ENCODE measurements around the gene CATSPERB. TPM values are rescaled to one million over a fixed set of nuclear protein-coding genes. Genes with fewer than 3 reads are reported as not detected.
"Not testable (repeated sequence)": the region's sequence is repeated elsewhere in the genome, so short reads cannot be mapped to it uniquely, and the experiment has no call there.

The CATSPERB gene
- polyA plus RNA-seq, 1 experiment: not detected

- no peak for DNase-seq (ENCODE audit: low read depth)
- H3K4me3 ChIP-seq (ENCODE audit: low read depth, low read length): no peak overlapping the region
- no peak for TF ChIP-seq CTCF (IDR thresholded peaks at IDR 0.05; ENCODE audit: insufficient read depth, low read depth, low read length)
- CTCF ChIA-PET: no interaction called here
- H3K27me3 ChIP-seq (ENCODE audit: control insufficient read depth, insufficient read depth, low read length): no peaks in the 10 kb centered on the region
- H3K36me3 ChIP-seq (ENCODE audit: control insufficient read depth, insufficient read depth, low read length): no peaks in the 10 kb centered on the region
- POLR2A ChIA-PET: no interaction called here
These were observed 177.2 kb downstream of the CATSPERB start for GRCh38 chr14:91554535-91555332.

- ChIA-PET POLR2A (no interaction called here), CTCF (no interaction called here)
- H3K36me3 ChIP-seq (ENCODE audit: control insufficient read depth, insufficient read depth, low read length): no peaks in the 10 kb centered on the region
- TF ChIP-seq CTCF (IDR thresholded peaks at IDR 0.05; ENCODE audit: insufficient read depth, low read depth, low read length): no peak
- H3K4me3 ChIP-seq (ENCODE audit: low read depth, low read length): no peak overlapping the region
- H3K27me3 ChIP-seq (ENCODE audit: control insufficient read depth, insufficient read depth, low read length): no peaks in the 10 kb centered on the region
- no peak for DNase-seq (ENCODE audit: low read depth)
These were observed 183.8 kb downstream of the CATSPERB start for GRCh38 chr14:91548108-91548507.

GRCh38 chr14:91545946-91546716 is 185.8 kb downstream of the CATSPERB start:
- Histone ChIP-seq H3K4me3 (ENCODE audit: low read depth, low read length) (no peak overlapping the region), H3K27me3 (ENCODE audit: control insufficient read depth, insufficient read depth, low read length) (no peaks in the 10 kb centered on the region), H3K36me3 (ENCODE audit: control insufficient read depth, insufficient read depth, low read length) (no peaks in the 10 kb centered on the region)
- CTCF ChIA-PET: interaction anchor here (1.0 kb wide), 1 partner anchor 10 kb away, joined by 3 read pairs; no protein-coding TSS in a partner anchor
- POLR2A ChIA-PET: no interaction called here
- TF ChIP-seq CTCF (IDR thresholded peaks at IDR 0.05; ENCODE audit: insufficient read depth, low read depth, low read length): no peak
- no peak for DNase-seq (ENCODE audit: low read depth)

- ChIA-PET POLR2A (no interaction called here), CTCF (no interaction called here)
- no peak for DNase-seq (ENCODE audit: low read depth)
- no peaks in the 10 kb centered on the region for H3K27me3 ChIP-seq (ENCODE audit: control insufficient read depth, insufficient read depth, low read length)
- no peak overlapping the region for H3K4me3 ChIP-seq (ENCODE audit: low read depth, low read length)
- no peak for TF ChIP-seq CTCF (IDR thresholded peaks at IDR 0.05; ENCODE audit: insufficient read depth, low read depth, low read length)
- no peaks in the 10 kb centered on the region for H3K36me3 ChIP-seq (ENCODE audit: control insufficient read depth, insufficient read depth, low read length)
These were observed 186.7 kb downstream of the CATSPERB start for GRCh38 chr14:91545204-91545603.

DNA sequence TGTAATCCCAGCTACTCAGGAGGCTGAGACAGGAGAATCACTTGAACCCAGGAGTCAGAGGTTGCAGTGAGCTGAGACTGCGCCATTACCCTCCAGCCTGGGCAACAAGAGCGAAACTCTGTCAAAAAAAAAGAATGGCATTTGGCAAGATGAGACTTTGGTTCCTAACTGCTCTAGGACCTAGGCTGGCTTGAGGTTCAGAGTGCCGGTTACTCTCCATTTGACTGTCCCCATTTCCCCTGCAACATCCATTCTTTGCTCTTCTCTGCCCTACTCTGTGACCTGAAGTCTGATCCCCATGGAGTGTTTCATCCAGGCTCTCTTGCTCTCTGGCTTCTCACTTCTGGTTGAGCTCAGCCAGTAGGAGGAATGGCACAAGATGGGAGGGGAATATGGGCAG is 195.6 kb downstream of the CATSPERB start:
- no peak overlapping the region for H3K4me3 ChIP-seq (ENCODE audit: low read depth, low read length)

DNA sequence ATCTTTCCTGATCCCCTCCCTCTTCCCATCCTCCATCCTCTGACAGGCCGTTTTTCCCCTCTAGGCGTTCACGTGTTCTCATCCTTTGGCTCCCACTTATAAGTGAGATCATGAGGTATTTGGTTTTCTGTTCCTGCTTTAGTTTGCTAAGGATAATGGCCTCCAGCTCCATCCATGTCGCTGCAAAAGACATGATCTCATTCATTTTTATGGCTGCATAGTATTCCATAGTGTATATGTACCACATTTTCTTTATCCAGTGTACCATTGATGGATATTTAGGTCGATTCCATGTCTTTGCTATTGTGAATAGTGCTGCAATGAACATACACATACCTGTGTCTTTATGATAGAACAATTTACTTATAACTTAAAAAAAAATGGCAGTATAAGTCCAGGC is 197.8 kb downstream of the CATSPERB start:
- H3K4me3 ChIP-seq (ENCODE audit: low read depth, low read length); H3K27me3 ChIP-seq (ENCODE audit: control insufficient read depth, insufficient read depth, low read length); POLR2A ChIA-PET; DNase-seq (ENCODE audit: low read depth); CTCF ChIA-PET; H3K36me3 ChIP-seq (ENCODE audit: control insufficient read depth, insufficient read depth, low read length): not testable (repeated sequence)

More for the DNA sequence above, 195.6 kb downstream of the CATSPERB start:
- H3K36me3 ChIP-seq (ENCODE audit: control insufficient read depth, insufficient read depth, low read length): no peaks in the 10 kb centered on the region
- ChIA-PET POLR2A (no interaction called here), CTCF (interaction anchor here (1.5 kb wide), 1 partner anchor 10 kb away, joined by 3 read pairs; no protein-coding TSS in a partner anchor)
- H3K27me3 ChIP-seq (ENCODE audit: control insufficient read depth, insufficient read depth, low read length): no peaks in the 10 kb centered on the region; the same call in 1 of the 2 replicates
- TF ChIP-seq CTCF (IDR thresholded peaks at IDR 0.05; ENCODE audit: insufficient read depth, low read depth, low read length): no peak
- no peak for DNase-seq (ENCODE audit: low read depth)

Measured in BJ (cell line).